Neural progenitor cell (in vitro differentiated cells): ENCODE measurements around the gene TMIGD3. TPM values are rescaled to one million over a fixed set of nuclear protein-coding genes. Genes with fewer than 3 reads are reported as not detected.
A peak's percentile ranks its signal among the peaks of the same experiment; 100 is the strongest.

ENCODE experiments used
- DNase-seq: peaks from one replicate; pipeline ENCODE4 v3.0.0-alpha.2; 2016; ENCODE audit warnings: low spot score
- H2AFZ ChIP-seq: fragments of 200-600 bp; sonication (generic); replicated peaks from 2 replicates; pipeline ENCODE4 v1.6.1; 2016; ENCODE audit warnings: antibody characterized with exemption
- H3F3A ChIP-seq: fragments of 200-600 bp; sonication (generic); 2 replicates; pipeline ENCODE4 v1.6.1; 2016; ENCODE audit warnings: antibody characterized with exemption, low read depth
- H3K27ac ChIP-seq: fragments of 200-600 bp; sonication (generic); 2 replicates; pipeline ENCODE4 v1.5.1; 2016; ENCODE audit warnings: mild to moderate bottlenecking
- H3K27me3 ChIP-seq: fragments of 200-600 bp; sonication (generic); 2 replicates; pipeline ENCODE4 v1.6.1; 2016; ENCODE audit warnings: mild to moderate bottlenecking, moderate library complexity
- H3K36me3 ChIP-seq: fragments of 200-600 bp; sonication (generic); 2 replicates; pipeline ENCODE4 v1.5.1; 2016
- H3K4me1 ChIP-seq: fragments of 200-600 bp; sonication (generic); 2 replicates; pipeline ENCODE4 v1.6.1; 2016; ENCODE audit warnings: mixed run types
- H3K4me2 ChIP-seq: fragments of 200-600 bp; sonication (generic); 2 replicates; pipeline ENCODE4 v1.6.1; 2016
- H3K4me3 ChIP-seq: fragments of 200-600 bp; sonication (generic); 2 replicates; pipeline ENCODE4 v1.5.1; 2016
- H3K79me2 ChIP-seq: fragments of 200-600 bp; sonication (generic); 2 replicates; pipeline ENCODE4 v1.6.1; 2016; ENCODE audit warnings: low read depth
- H3K9ac ChIP-seq: fragments of 200-600 bp; sonication (generic); 2 replicates; pipeline ENCODE4 v1.6.1; 2016
- H3K9me3 ChIP-seq: fragments of 200-600 bp; sonication (generic); 2 replicates; pipeline ENCODE4 v1.5.1; 2016; ENCODE audit warnings: low read depth
- H4K20me1 ChIP-seq: fragments of 200-600 bp; sonication (generic); 2 replicates; pipeline ENCODE4 v1.6.1; 2016; ENCODE audit warnings: low read depth
- H3K27ac Mint-ChIP-seq: 3 replicates; pipeline ENCODE4 v1.8.0; 2021; ENCODE audit warnings: mixed read lengths
- H3K27me3 Mint-ChIP-seq: 2 replicates; pipeline ENCODE4 v1.8.0; 2022; ENCODE audit warnings: low read depth, mild to moderate bottlenecking, inconsistent platforms, moderate library complexity, mixed read lengths; ENCODE audit not compliant: insufficient read depth
- H3K36me3 Mint-ChIP-seq: 3 replicates; pipeline ENCODE4 v1.8.0; 2021; ENCODE audit warnings: mixed read lengths
- H3K4me1 Mint-ChIP-seq: 3 replicates; pipeline ENCODE4 v1.8.0; 2021; ENCODE audit warnings: mixed read lengths
- H3K4me3 Mint-ChIP-seq: 3 replicates; pipeline ENCODE4 v1.8.0; 2021; ENCODE audit warnings: mild to moderate bottlenecking, moderate library complexity, mixed read lengths
- H3K9me3 Mint-ChIP-seq: 3 replicates; pipeline ENCODE4 v1.8.0; 2020; ENCODE audit warnings: mixed read lengths
- EZH2 ChIP-seq: fragments of 200-600 bp; sonication (generic); IDR thresholded peaks from 2 replicates; pipeline ENCODE4 v1.6.1; 2017; ENCODE audit warnings: antibody characterized with exemption, mild to moderate bottlenecking, moderate library complexity
- EZH2phosphoT487 ChIP-seq: fragments of 200-600 bp; sonication (generic); IDR thresholded peaks from 2 replicates; pipeline ENCODE4 v1.6.1; 2017; ENCODE audit warnings: antibody characterized with exemption
- total RNA-seq: library from RNA; depleted of rRNA; stranded (reverse); fragments of >200 nt; gene quantifications from 2 replicates; pipeline ENCODE4 v1.2.3, GENCODE V29; 2015; ENCODE audit warnings: low replicate concordance
- TF ChIP-seq, protein P1 (sequence below): fragments of 200-600 bp; sonication (generic); IDR thresholded peaks from 2 replicates; pipeline ENCODE4 v1.5.1; 2017; ENCODE audit warnings: antibody characterized with exemption, mild to moderate bottlenecking

TMIGD3 gene
- total RNA-seq, 1 donor from 2014 or later, result not detected

DNA sequence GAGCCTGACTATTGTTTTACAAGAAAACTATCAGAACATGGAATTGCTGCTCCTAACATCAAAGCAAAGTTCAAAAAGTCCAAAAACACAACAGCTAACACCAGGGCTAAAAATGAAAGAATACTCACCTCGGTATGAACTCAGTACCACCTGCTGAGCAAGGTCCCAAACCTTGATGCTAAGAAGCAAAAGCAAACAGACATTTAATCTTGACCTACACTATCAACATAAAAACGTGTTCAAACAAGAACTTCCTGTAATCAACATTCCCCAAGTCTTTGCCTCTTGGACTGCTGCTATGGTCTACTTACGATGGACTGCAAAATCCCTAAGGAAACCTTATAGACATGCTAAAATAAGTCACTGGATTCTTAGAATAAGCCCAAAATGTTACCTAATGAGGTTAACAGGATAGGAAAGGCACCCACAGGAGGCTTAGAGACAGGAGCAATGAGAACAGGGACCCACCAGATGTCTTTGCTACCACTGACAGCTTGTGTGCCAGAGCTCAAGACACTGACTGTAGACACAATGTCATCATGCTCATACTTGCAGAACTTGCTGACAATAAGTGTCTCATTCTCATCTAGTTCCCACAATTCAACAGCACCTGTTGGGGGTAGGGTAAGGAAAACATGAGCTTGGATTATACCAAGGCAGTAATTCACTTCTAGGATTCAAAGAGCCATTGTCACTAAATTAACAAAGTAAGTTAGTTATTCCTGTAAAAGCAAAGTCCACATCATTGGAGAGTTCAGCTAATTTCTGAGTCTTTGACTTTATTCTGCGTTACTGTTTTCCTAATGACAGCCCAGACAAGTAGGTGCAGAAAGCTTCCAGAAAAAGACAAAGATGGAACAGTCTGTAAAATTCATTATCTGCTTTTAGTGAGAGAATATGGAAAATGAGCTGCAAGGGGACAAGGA, 56.2 kb downstream of the TMIGD3 start:
- Mint-ChIP-seq H3K36me3 (peaks cover 15% of the 10 kb centered on the region), H3K27ac (no peak overlapping the region), H3K4me3 (peak overlapping the region; percentile 99), H3K9me3 (no peaks in the 10 kb centered on the region), H3K27me3 (peaks cover 3% of the 10 kb centered on the region), H3K4me1 (peaks cover 19% of the 10 kb centered on the region)
- Histone ChIP-seq H3K27me3 (no peaks in the 10 kb centered on the region), H3K4me3 (peak overlapping the region; percentile 98), H3K9me3 (no peaks in the 10 kb centered on the region), H3K4me2 (peak overlapping the region; percentile 97), H3K36me3 (no peaks in the 10 kb centered on the region), H4K20me1 (peaks cover 9% of the 10 kb centered on the region), H3F3A (peaks cover 3% of the 10 kb centered on the region), H3K79me2 (peaks cover 62% of the 10 kb centered on the region), H3K4me1 (peaks cover 15% of the 10 kb centered on the region), H2AFZ (no peak overlapping the region), H3K27ac (no peak overlapping the region), H3K9ac (no peak overlapping the region)
- TF ChIP-seq, protein P1, sequence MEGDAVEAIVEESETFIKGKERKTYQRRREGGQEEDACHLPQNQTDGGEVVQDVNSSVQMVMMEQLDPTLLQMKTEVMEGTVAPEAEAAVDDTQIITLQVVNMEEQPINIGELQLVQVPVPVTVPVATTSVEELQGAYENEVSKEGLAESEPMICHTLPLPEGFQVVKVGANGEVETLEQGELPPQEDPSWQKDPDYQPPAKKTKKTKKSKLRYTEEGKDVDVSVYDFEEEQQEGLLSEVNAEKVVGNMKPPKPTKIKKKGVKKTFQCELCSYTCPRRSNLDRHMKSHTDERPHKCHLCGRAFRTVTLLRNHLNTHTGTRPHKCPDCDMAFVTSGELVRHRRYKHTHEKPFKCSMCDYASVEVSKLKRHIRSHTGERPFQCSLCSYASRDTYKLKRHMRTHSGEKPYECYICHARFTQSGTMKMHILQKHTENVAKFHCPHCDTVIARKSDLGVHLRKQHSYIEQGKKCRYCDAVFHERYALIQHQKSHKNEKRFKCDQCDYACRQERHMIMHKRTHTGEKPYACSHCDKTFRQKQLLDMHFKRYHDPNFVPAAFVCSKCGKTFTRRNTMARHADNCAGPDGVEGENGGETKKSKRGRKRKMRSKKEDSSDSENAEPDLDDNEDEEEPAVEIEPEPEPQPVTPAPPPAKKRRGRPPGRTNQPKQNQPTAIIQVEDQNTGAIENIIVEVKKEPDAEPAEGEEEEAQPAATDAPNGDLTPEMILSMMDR, result no peak
- TF ChIP-seq EZH2phosphoT487 (no peak), EZH2 (no peak)
- DNase-seq, result no peak

DNA sequence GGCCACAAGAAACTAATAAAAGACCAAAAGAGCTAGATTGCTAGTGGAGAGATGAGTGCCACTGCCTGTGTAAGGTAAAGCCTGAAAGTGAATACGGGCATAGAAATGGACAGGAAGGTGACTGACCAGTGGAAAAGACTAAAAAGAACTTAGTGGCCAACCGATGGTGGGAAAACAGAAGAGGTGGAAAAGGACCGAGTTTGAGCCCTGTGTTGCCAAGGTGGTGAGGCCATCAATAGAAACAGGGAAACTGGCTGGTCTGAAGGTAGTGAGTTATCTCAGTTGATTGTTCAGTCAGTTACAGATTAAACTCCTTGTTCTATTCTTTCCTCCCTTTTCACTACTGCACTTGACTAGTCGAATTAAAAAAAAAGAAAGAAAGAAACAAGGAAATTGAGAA, 56.9 kb downstream of the TMIGD3 start:
- Histone ChIP-seq H3K36me3 (no peaks in the 10 kb centered on the region), H3K27ac (no peak overlapping the region), H3F3A (peaks cover 3% of the 10 kb centered on the region), H3K4me2 (no peak overlapping the region), H3K27me3 (no peaks in the 10 kb centered on the region), H3K4me1 (peaks cover 15% of the 10 kb centered on the region), H3K79me2 (peaks cover 56% of the 10 kb centered on the region), H4K20me1 (peaks cover 9% of the 10 kb centered on the region), H3K4me3 (no peak overlapping the region), H2AFZ (no peak overlapping the region), H3K9ac (no peak overlapping the region), H3K9me3 (no peaks in the 10 kb centered on the region)
- DNase-seq, result no peak
- H3K36me3 Mint-ChIP-seq, result peaks cover 15% of the 10 kb centered on the region
- H3K27me3 Mint-ChIP-seq, result peaks cover 3% of the 10 kb centered on the region
- H3K27ac Mint-ChIP-seq, result no peak overlapping the region
- no peak overlapping the region for H3K4me3 Mint-ChIP-seq
- TF ChIP-seq, protein P1, result no peak
- TF ChIP-seq EZH2, result no peak
- H3K4me1 Mint-ChIP-seq, result peaks cover 18% of the 10 kb centered on the region
- H3K9me3 Mint-ChIP-seq, result no peaks in the 10 kb centered on the region

- H3K4me3 Mint-ChIP-seq, result no peak overlapping the region
Observed at GRCh38 chr1:111444031-111444430, 59.4 kb downstream of the TMIGD3 start.

More at GRCh38 chr1:111444031-111444430, 59.4 kb downstream of the TMIGD3 start:
- H3K4me2 ChIP-seq, result no peak overlapping the region
- Mint-ChIP-seq H3K36me3 (peaks cover 21% of the 10 kb centered on the region), H3K4me1 (peaks cover 10% of the 10 kb centered on the region), H3K27ac (no peak overlapping the region), H3K9me3 (no peaks in the 10 kb centered on the region), H3K27me3 (no peaks in the 10 kb centered on the region)
- H3K27me3 ChIP-seq, result no peaks in the 10 kb centered on the region
- no peaks in the 10 kb centered on the region for H3K9me3 ChIP-seq
- peaks cover 9% of the 10 kb centered on the region for H4K20me1 ChIP-seq
- H3F3A ChIP-seq, result no peaks in the 10 kb centered on the region
- no peak overlapping the region for H3K4me3 ChIP-seq
- peaks cover 7% of the 10 kb centered on the region for H3K4me1 ChIP-seq
- DNase-seq, result no peak
- H3K27ac ChIP-seq, result no peak overlapping the region
- no peak overlapping the region for H3K9ac ChIP-seq
- peaks cover 34% of the 10 kb centered on the region for H3K79me2 ChIP-seq
- H2AFZ ChIP-seq, result no peak overlapping the region
- H3K36me3 ChIP-seq, result peaks cover 6% of the 10 kb centered on the region
- TF ChIP-seq EZH2, result no peak
- TF ChIP-seq, protein P1, result no peak
- TF ChIP-seq EZH2phosphoT487, result no peak
